Occipital lobe (tissue), 2 donors: ENCODE data around the gene KCNJ4. TPM values are rescaled to one million over a fixed set of nuclear protein-coding genes. Genes with fewer than 3 reads are reported as not detected.
"Not testable (repeated sequence)": the region's sequence is repeated elsewhere in the genome, so short reads cannot be mapped to it uniquely, and the experiment has no call there.

Experiments used
- DNase-seq: peaks from one replicate; lab custom pipeline; 2025; lab: John Stamatoyannopoulos, UW
- total RNA-seq: library from RNA; depleted of rRNA; stranded (reverse); fragments of >200 nt; gene quantifications from one replicate; pipeline ENCODE4 v1.2.3, GENCODE V29; 2014

The KCNJ4 gene
- total RNA-seq, 1 donor from 2014 or later: 9.7 TPM

DNA sequence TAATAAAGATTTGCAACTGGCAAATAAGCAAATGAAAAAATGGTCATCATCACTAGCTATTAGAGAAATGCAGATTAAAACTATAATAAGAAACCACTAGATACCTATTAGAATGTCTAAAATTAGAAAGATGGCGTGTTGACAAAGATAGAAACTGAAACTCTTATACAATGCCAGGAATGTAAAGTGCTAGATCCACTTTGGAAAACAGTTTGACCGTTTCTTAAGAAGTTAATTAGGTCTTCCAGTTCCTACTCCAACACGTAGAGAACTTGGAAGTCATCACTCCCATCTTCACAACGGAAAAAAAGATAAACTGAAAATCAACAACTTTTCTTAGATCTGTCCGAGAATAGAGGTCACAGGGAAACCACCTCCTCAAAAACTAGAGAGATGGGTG lies 68.1 kb downstream of the KCNJ4 start:
- not testable (repeated sequence) for DNase-seq

DNA sequence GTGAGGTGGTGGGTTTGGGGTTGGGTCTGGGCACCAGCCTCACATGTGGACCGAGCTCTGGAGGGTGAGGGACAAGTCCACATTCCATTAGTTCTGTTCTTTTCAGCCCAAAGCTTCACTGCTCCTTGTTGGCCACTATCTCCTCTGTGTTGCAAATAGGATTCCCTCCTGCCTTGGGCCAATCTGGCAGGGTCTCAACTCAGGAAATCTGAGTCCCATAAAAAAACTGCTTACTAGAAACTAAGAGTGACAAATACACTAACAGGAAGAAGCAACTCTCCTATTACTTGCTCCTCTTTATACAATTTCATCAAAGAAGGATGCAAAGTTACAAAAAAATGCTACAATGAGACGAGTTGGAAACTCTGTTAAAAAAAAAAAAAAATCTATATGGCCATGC lies 71.6 kb downstream of the KCNJ4 start:
- no peak for DNase-seq

DNA sequence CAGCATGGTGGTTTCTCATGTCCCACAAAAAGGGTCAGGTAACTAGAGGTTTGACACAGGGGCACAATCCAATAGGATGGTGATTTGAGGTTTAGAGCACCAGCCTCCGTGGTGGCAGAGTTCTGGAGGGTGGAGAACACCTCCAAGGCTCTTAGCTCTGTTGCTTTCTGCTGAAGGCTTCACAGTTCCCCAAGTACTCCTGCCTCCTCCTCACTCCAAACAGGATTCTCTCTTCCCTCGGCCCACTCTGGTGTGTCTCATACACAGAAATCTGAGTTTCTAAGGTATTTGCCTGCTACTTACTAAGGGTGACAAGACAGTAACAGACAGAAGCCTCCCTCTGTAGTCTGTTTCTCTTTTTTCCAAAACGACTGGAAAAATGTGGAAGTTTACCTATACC lies 73.6 kb downstream of the KCNJ4 start:
- not testable (repeated sequence) for DNase-seq

Other genes starting within 250 kb of the KCNJ4 start
- gene TMEM184B, start 182.2 kb downstream of the KCNJ4 start, total RNA-seq: 10.9 TPM
- gene CSNK1E, start 137.8 kb downstream of the KCNJ4 start, total RNA-seq: 172 TPM
- gene KDELR3, start 12.9 kb upstream of the KCNJ4 start, total RNA-seq: 0.94 TPM
- 646 TPM for gene DDX17, start 51.1 kb upstream of the KCNJ4 start, total RNA-seq
- gene DMC1, start 115.0 kb upstream of the KCNJ4 start, total RNA-seq: 4.1 TPM
- 3.7 TPM for gene FAM227A, start 201.2 kb upstream of the KCNJ4 start, total RNA-seq
- gene CBY1, start 201.4 kb upstream of the KCNJ4 start, total RNA-seq: 16.5 TPM
- gene TOMM22, start 226.8 kb upstream of the KCNJ4 start, total RNA-seq: 54.7 TPM
- gene JOSD1, start 245.7 kb upstream of the KCNJ4 start, total RNA-seq: 66.1 TPM